Measurements from ENCODE around the gene FAM107B.
"Not testable (repeated sequence)": the region's sequence is repeated elsewhere in the genome, so short reads cannot be mapped to it uniquely, and the experiment has no call there.

FAM107B gene

GRCh38 chr10:14774797-14775196, at the start of gene FAM107B:
Gene FAM107B (minus strand): TSS chr10:14774897. CDS start chr10:14774663, 234 bp downstream.
- no peak for TF ChIP-seq CTCF (IDR thresholded peaks at IDR 0.05; ENCODE audit: low read length, missing control alignments)
- no peak within 1 kb of the TSS for H3K4me3 ChIP-seq (replicated peaks; ENCODE audit: low read depth, low read length)
- DNase-seq (ENCODE audit: low read depth), result no peak

GRCh38 chr10:14823966-14824365, 49.3 kb upstream of the FAM107B start:
- TF ChIP-seq CTCF (IDR thresholded peaks at IDR 0.05; ENCODE audit: low read length, missing control alignments), result no peak
- no peak for DNase-seq (ENCODE audit: low read depth)
- no peak overlapping the region for H3K4me3 ChIP-seq (replicated peaks; ENCODE audit: low read depth, low read length)

GRCh38 chr10:14822879-14823755, 48.4 kb upstream of the FAM107B start:
- no peak overlapping the region for H3K4me3 ChIP-seq (replicated peaks; ENCODE audit: low read depth, low read length)
- TF ChIP-seq CTCF (IDR thresholded peaks at IDR 0.05; ENCODE audit: low read length, missing control alignments), result peak; percentile 72
- DNase-seq (ENCODE audit: low read depth), result peak; percentile 55

GRCh38 chr10:14821635-14822375, 47.1 kb upstream of the FAM107B start:
- no peak for TF ChIP-seq CTCF (IDR thresholded peaks at IDR 0.05; ENCODE audit: low read length, missing control alignments)

GRCh38 chr10:14820775-14821154, 46.1 kb upstream of the FAM107B start:
- DNase-seq (ENCODE audit: low read depth), result no peak
- TF ChIP-seq CTCF (IDR thresholded peaks at IDR 0.05; ENCODE audit: low read length, missing control alignments), result no peak
- no peak overlapping the region for H3K4me3 ChIP-seq (replicated peaks; ENCODE audit: low read depth, low read length)

More at GRCh38 chr10:14821635-14822375, 47.1 kb upstream of the FAM107B start:
- no peak for DNase-seq (ENCODE audit: low read depth)
- H3K4me3 ChIP-seq (replicated peaks; ENCODE audit: low read depth, low read length), result no peak overlapping the region

- no peak overlapping the region for H3K4me3 ChIP-seq (replicated peaks; ENCODE audit: low read depth, low read length)
- TF ChIP-seq CTCF (IDR thresholded peaks at IDR 0.05; ENCODE audit: low read length, missing control alignments), result no peak
- DNase-seq (ENCODE audit: low read depth), result peak; percentile 70
These were observed 45.5 kb upstream of the FAM107B start for GRCh38 chr10:14820010-14820774.

- not testable (repeated sequence) for H3K4me3 ChIP-seq (replicated peaks; ENCODE audit: low read depth, low read length); DNase-seq (ENCODE audit: low read depth)
These were observed 42.0 kb upstream of the FAM107B start for GRCh38 chr10:14816717-14817116.

All from fibroblast of pulmonary artery (primary cell).